GM19397 (cell line): ENCODE measurements around the gene WNT9B.

Experiments used
- ATAC-seq: cut with Tn5 transposase; IDR thresholded peaks from one replicate; pipeline ENCODE4 v1.9.1; 2021; ENCODE audit warnings: mild to moderate bottlenecking, moderate library complexity; ENCODE audit not compliant: unreplicated experiment

WNT9B gene

GRCh38 chr17:46853896-46854444 is 2.6 kb downstream of the WNT9B start:
- no peak for ATAC-seq

GRCh38 chr17:46854515-46854914 is 3.1 kb downstream of the WNT9B start:
- ATAC-seq, result no peak

GRCh38 chr17:46854948-46855347 is 3.6 kb downstream of the WNT9B start:
- ATAC-seq, result no peak

GRCh38 chr17:46857600-46857999 is 6.2 kb downstream of the WNT9B start:
- no peak for ATAC-seq

- ATAC-seq, result no peak
These were observed 8.6 kb downstream of the WNT9B start for GRCh38 chr17:46859996-46860395.

GRCh38 chr17:46862949-46863348 is 11.6 kb downstream of the WNT9B start:
- ATAC-seq, result no peak

GRCh38 chr17:46863383-46864121 is 12.2 kb downstream of the WNT9B start:
- no peak for ATAC-seq

GRCh38 chr17:46865100-46865499 is 13.7 kb downstream of the WNT9B start:
- no peak for ATAC-seq

GRCh38 chr17:46866325-46866724 is 14.9 kb downstream of the WNT9B start:
- ATAC-seq, result no peak

GRCh38 chr17:46866747-46867146 is 15.4 kb downstream of the WNT9B start:
- no peak for ATAC-seq

- ATAC-seq, result no peak
These were observed 17.4 kb downstream of the WNT9B start for GRCh38 chr17:46868689-46869187.

- ATAC-seq, result no peak
These were observed 17.9 kb downstream of the WNT9B start for GRCh38 chr17:46869296-46869695.

GRCh38 chr17:46869975-46870803 is 18.8 kb downstream of the WNT9B start:
- ATAC-seq, result no peak

- no peak for ATAC-seq
These were observed 21.0 kb downstream of the WNT9B start for GRCh38 chr17:46872421-46872820.

GRCh38 chr17:46873941-46874645 is 22.7 kb downstream of the WNT9B start:
- no peak for ATAC-seq

- no peak for ATAC-seq
These were observed 23.5 kb downstream of the WNT9B start for GRCh38 chr17:46874906-46875305.

GRCh38 chr17:46875849-46876352 is 24.5 kb downstream of the WNT9B start:
- no peak for ATAC-seq

- ATAC-seq, result no peak
These were observed 25.0 kb downstream of the WNT9B start for GRCh38 chr17:46876353-46876887.

- ATAC-seq, result no peak
These were observed 25.5 kb downstream of the WNT9B start for GRCh38 chr17:46876926-46877325.

GRCh38 chr17:46877466-46877865 is 26.1 kb downstream of the WNT9B start:
- no peak for ATAC-seq

GRCh38 chr17:46878055-46878454 is 26.7 kb downstream of the WNT9B start:
- ATAC-seq, result no peak
